Uterus (tissue), 2 donors: ENCODE results near the gene FNDC11.

Source experiments
- CTCF ChIP-seq, 4 experiments: fragments of 200-600 bp in 2 of 4; fragments of 450-650 bp in 2 of 4; sonication (generic) in 2 of 4; IDR thresholded peaks; one replicate each; pipeline ENCODE4 v1.5.1; 2016 to 2019; ENCODE audit warnings: antibody characterized with exemption in 4 of 4, mild to moderate bottlenecking in 2 of 4, moderate library complexity in 1 of 4
- POLR2A ChIP-seq, 2 donors: fragments of 450-650 bp; IDR thresholded peaks; one replicate each; pipeline ENCODE4 v1.6.1; 2016; ENCODE audit warnings: antibody characterized with exemption in 2 of 2, mild to moderate bottlenecking in 1 of 2, moderate library complexity in 1 of 2

- TF ChIP-seq CTCF (IDR thresholded peaks at IDR 0.05) (no peak), POLR2A (IDR thresholded peaks at IDR 0.05) (no peak)
Observed at GRCh38 chr20:63596423-63596822, 42.5 kb downstream of the FNDC11 start.
